ENCODE measurements around the gene NOL4L.

The NOL4L gene

DNA sequence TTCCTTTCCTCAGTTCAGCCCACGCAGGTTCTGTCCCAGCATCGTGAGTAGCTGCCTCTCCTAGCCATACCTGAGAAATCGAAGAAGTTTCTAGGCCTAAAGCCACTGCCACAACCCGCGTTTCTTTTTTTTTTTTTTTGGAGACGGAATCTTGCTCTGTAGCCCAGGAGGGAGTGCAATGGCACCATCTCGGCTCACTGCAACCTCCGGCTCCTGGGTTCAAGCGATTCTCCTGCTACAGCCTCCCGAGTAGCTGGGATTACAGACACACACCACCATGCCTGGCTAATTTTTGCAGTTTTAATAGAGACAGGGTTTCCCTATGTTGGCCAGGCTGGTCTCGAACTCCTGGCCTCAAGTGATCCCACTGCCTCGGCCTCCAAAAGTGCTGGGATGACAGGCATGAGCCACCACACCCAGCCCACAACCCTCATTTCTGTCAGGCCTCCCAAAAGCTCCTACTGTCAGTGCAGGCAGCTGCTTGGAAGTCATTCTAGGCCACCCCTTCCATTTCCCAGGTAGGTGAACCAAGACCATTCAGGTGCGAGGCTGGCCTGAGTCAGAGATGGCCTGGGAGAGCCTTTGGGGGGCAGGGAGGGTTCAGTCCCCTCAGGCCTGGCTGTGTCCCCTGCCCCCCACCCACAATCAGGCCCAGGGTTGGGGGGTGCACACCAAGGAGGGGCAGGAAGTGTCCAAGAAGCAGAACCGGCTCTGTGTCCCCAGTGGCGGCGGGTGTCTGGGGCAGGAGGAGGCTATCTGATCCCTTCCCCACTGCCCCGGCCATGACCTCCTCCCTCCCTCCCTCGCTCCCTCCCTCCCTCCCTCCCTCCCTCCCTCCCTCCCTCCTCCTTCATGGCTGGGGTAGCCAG lies 47.2 kb downstream of the NOL4L start (continued):
- TF ChIP-seq ARNTL (CRISPR knock-in tag; IDR thresholded peaks at IDR 0.05; ENCODE audit: borderline replicate concordance, low read depth) = no peak
- TF ChIP-seq, protein P1, sequence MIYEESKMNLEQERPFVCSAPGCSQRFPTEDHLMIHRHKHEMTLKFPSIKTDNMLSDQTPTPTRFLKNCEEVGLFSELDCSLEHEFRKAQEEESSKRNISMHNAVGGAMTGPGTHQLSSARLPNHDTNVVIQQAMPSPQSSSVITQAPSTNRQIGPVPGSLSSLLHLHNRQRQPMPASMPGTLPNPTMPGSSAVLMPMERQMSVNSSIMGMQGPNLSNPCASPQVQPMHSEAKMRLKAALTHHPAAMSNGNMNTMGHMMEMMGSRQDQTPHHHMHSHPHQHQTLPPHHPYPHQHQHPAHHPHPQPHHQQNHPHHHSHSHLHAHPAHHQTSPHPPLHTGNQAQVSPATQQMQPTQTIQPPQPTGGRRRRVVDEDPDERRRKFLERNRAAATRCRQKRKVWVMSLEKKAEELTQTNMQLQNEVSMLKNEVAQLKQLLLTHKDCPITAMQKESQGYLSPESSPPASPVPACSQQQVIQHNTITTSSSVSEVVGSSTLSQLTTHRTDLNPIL (CRISPR knock-in tag; IDR thresholded peaks at IDR 0.05; ENCODE audit: low read depth) = no peak
- no peak for TF ChIP-seq BACH2 (CRISPR knock-in tag; IDR thresholded peaks at IDR 0.05; ENCODE audit: borderline replicate concordance)
- TF ChIP-seq GLIS3 (CRISPR knock-in tag; IDR thresholded peaks at IDR 0.05) = no peak
- TF ChIP-seq ZNF70 (CRISPR knock-in tag; IDR thresholded peaks at IDR 0.05) = no peak

DNA sequence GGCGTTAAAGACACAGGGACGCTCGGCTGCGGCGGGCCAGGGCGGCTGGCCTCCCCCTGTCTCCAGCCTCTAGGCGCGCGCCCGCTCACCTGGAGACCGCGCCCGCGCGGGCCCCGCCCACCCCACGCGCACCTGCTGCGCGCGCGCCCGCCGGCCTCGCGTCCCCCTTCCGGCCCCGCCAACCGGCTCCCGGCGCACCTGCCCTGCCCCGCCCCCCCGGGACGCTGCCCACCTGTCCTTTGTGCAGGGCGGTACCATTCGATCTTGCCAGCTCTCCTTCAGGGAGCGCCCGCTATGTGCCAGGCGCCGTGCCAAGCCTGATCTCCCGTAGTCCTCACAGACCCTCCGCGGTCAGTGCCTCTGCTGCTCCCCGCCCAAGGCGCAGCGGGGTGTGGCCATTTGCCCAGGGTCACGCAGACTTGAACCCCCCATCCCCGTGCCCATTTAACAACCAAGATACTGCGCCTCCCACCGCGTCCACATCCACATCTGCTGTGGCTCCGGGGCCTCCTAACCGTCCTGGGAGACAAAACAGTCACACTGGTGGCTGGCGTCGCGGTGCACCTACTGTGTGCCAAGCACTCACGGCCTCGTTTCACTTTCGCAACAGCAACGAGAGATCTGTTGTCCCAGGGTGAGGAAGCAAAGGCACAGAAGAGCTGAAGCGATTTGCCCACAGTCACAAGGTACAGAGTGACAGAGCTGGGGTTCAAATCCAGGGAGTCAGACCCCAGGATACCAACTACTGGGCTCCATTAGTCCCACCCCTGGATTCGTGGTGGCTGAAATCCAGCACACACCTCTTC lies 48.1 kb downstream of the NOL4L start:
- ATAC-seq = no peak
- TF ChIP-seq TOX (CRISPR knock-in tag; IDR thresholded peaks at IDR 0.05; ENCODE audit: borderline replicate concordance) (no peak), ZFP30 (CRISPR knock-in tag; IDR thresholded peaks at IDR 0.05) (no peak), ZFP3 (CRISPR knock-in tag; IDR thresholded peaks at IDR 0.05) (no peak), ARNTL (CRISPR knock-in tag; IDR thresholded peaks at IDR 0.05; ENCODE audit: borderline replicate concordance, low read depth) (no peak), CSDC2 (CRISPR knock-in tag; IDR thresholded peaks at IDR 0.05) (no peak), GLIS3 (CRISPR knock-in tag; IDR thresholded peaks at IDR 0.05) (no peak), ISL1 (CRISPR knock-in tag; IDR thresholded peaks at IDR 0.05) (no peak), ESRRG (CRISPR knock-in tag; IDR thresholded peaks at IDR 0.05) (no peak), SNAI2 (CRISPR knock-in tag; IDR thresholded peaks at IDR 0.05) (no peak), OSR1 (CRISPR knock-in tag; IDR thresholded peaks at IDR 0.05) (no peak), PPARA (CRISPR knock-in tag; IDR thresholded peaks at IDR 0.05; ENCODE audit: borderline replicate concordance) (no peak), ZC3H10 (CRISPR knock-in tag; IDR thresholded peaks at IDR 0.05) (no peak), RARB (CRISPR knock-in tag; IDR thresholded peaks at IDR 0.05) (no peak)
- TF ChIP-seq, protein P2, sequence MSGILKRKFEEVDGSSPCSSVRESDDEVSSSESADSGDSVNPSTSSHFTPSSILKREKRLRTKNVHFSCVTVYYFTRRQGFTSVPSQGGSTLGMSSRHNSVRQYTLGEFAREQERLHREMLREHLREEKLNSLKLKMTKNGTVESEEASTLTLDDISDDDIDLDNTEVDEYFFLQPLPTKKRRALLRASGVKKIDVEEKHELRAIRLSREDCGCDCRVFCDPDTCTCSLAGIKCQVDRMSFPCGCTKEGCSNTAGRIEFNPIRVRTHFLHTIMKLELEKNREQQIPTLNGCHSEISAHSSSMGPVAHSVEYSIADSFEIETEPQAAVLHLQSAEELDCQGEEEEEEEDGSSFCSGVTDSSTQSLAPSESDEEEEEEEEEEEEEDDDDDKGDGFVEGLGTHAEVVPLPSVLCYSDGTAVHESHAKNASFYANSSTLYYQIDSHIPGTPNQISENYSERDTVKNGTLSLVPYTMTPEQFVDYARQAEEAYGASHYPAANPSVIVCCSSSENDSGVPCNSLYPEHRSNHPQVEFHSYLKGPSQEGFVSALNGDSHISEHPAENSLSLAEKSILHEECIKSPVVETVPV (CRISPR knock-in tag; IDR thresholded peaks at IDR 0.05) = no peak
- TF ChIP-seq, protein P3, sequence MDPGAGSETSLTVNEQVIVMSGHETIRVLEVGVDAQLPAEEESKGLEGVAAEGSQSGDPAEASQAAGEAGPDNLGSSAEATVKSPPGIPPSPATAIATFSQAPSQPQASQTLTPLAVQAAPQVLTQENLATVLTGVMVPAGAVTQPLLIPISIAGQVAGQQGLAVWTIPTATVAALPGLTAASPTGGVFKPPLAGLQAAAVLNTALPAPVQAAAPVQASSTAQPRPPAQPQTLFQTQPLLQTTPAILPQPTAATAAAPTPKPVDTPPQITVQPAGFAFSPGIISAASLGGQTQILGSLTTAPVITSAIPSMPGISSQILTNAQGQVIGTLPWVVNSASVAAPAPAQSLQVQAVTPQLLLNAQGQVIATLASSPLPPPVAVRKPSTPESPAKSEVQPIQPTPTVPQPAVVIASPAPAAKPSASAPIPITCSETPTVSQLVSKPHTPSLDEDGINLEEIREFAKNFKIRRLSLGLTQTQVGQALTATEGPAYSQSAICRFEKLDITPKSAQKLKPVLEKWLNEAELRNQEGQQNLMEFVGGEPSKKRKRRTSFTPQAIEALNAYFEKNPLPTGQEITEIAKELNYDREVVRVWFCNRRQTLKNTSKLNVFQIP (CRISPR knock-in tag; IDR thresholded peaks at IDR 0.05; ENCODE audit: borderline replicate concordance, low read depth) = no peak
- TF ChIP-seq, protein P4, sequence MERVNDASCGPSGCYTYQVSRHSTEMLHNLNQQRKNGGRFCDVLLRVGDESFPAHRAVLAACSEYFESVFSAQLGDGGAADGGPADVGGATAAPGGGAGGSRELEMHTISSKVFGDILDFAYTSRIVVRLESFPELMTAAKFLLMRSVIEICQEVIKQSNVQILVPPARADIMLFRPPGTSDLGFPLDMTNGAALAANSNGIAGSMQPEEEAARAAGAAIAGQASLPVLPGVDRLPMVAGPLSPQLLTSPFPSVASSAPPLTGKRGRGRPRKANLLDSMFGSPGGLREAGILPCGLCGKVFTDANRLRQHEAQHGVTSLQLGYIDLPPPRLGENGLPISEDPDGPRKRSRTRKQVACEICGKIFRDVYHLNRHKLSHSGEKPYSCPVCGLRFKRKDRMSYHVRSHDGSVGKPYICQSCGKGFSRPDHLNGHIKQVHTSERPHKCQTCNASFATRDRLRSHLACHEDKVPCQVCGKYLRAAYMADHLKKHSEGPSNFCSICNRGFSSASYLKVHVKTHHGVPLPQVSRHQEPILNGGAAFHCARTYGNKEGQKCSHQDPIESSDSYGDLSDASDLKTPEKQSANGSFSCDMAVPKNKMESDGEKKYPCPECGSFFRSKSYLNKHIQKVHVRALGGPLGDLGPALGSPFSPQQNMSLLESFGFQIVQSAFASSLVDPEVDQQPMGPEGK (CRISPR knock-in tag; IDR thresholded peaks at IDR 0.05; ENCODE audit: borderline replicate concordance) = no peak

DNA sequence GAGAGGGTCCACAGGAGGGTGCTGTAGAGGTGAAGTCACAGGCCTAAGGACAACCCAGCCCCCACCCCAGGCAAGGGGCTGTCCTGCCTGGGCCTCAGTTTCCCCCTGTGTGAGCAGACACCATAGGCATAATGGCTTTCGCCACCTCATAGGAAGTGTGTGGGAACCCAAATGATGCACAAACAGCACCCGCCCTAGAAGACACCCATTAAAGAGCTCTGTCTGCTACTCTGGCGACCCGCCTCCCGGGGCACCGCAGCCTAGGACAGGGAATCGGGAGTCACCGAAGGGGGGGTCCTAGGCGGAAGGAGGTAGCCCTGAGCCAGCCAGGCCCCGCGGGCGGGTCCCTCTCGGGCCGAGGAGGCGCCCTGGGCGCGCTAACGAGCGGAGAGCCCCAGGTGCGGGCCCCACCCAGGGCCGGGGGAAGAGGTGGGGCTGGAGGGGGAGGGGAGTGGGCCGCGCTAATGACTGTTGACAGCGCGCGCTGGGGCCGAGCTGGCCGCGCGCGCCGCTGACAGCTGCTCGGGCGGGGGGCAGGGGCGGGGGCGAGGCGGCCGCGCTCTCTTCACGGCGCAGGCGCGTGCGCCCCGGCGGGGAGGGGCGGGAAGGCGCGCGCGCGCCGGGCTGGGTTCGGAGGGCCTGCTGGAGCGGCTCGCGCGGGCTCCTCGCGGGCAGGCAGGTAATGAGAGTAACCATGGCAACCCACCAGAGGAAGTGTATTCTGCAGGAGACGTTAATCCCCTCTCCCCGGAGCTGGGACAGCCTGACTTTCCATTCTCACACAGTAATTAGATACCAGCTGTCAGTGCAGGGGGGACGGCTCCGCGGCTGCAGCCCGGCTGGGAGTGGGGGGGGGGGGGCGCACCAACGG lies 48.9 kb downstream of the NOL4L start:
- TF ChIP-seq ZNF565 (CRISPR knock-in tag; conservative IDR thresholded peaks at IDR 0.05; ENCODE audit: low read depth) (no peak), PPARA (CRISPR knock-in tag; IDR thresholded peaks at IDR 0.05; ENCODE audit: borderline replicate concordance) (no peak), BACH2 (CRISPR knock-in tag; IDR thresholded peaks at IDR 0.05; ENCODE audit: borderline replicate concordance) (no peak)
- peak; percentile 44; the same call in 2 of the 3 replicates for ATAC-seq

Data from SK-N-SH treated with all-trans-retinoic acid at 6 μM for 48 hours (cell line).